Osteocyte (in vitro differentiated cells): ENCODE measurements around the gene RASD2. TPM values are rescaled to one million over a fixed set of nuclear protein-coding genes. Genes with fewer than 3 reads are reported as not detected.

Experiments
- DNase-seq: peaks from one replicate; pipeline ENCODE4 v3.0.0; 2021; ENCODE audit warnings: mixed read lengths; ENCODE audit not compliant: unreplicated experiment; ENCODE audit errors: extremely low spot score
- H3K27ac Mint-ChIP-seq: one replicate; pipeline ENCODE4 v1.8.0; 2021; ENCODE audit warnings: mild to moderate bottlenecking, mixed read lengths; ENCODE audit not compliant: unreplicated experiment
- H3K27me3 Mint-ChIP-seq: one replicate; pipeline ENCODE4 v1.8.0; 2021; ENCODE audit warnings: mixed read lengths; ENCODE audit not compliant: unreplicated experiment
- H3K36me3 Mint-ChIP-seq: one replicate; pipeline ENCODE4 v1.8.0; 2021; ENCODE audit warnings: mixed read lengths; ENCODE audit not compliant: unreplicated experiment
- H3K4me1 Mint-ChIP-seq: one replicate; pipeline ENCODE4 v1.8.0; 2021; ENCODE audit warnings: mixed read lengths; ENCODE audit not compliant: unreplicated experiment
- H3K4me3 Mint-ChIP-seq: one replicate; pipeline ENCODE4 v1.8.0; 2021; ENCODE audit warnings: mild to moderate bottlenecking, moderate library complexity, mixed read lengths; ENCODE audit not compliant: unreplicated experiment
- H3K9me3 Mint-ChIP-seq: one replicate; pipeline ENCODE4 v1.8.0; 2021; ENCODE audit warnings: mixed read lengths; ENCODE audit not compliant: unreplicated experiment
- total RNA-seq: library from RNA; stranded (reverse); gene quantifications from 2 replicates; pipeline ENCODE4 v1.2.1, GENCODE V29; 2021
- TF ChIP-seq, protein P1 (sequence below): fragments of 200-600 bp; sonication (generic); IDR thresholded peaks from 2 replicates; pipeline ENCODE4 v1.5.0; 2021; ENCODE audit warnings: antibody characterized with exemption, mild to moderate bottlenecking, moderate library complexity

Gene RASD2
- total RNA-seq, 1 donor from 2014 or later: not detected

DNA sequence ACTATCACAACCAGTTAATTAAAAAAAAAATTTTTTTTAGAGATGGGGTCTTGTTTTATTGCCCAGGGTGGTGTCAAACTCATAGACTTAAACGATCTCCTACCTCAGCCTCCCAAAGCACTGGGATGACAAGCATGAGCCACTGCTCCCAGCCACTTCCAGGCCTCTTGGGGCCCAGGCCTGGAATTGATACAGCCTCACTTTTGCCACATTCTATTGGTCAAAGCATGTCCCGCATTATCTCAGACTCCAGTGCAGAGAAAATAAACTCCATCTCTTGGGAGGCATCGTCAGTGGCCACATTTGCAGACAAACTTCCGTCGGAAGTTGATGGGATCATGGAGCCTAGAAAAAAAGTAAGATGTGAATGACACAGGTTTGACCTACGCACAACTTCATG is 9.4 kb upstream of the RASD2 start:
- no peak overlapping the region for H3K27ac Mint-ChIP-seq
- TF ChIP-seq, protein P1, sequence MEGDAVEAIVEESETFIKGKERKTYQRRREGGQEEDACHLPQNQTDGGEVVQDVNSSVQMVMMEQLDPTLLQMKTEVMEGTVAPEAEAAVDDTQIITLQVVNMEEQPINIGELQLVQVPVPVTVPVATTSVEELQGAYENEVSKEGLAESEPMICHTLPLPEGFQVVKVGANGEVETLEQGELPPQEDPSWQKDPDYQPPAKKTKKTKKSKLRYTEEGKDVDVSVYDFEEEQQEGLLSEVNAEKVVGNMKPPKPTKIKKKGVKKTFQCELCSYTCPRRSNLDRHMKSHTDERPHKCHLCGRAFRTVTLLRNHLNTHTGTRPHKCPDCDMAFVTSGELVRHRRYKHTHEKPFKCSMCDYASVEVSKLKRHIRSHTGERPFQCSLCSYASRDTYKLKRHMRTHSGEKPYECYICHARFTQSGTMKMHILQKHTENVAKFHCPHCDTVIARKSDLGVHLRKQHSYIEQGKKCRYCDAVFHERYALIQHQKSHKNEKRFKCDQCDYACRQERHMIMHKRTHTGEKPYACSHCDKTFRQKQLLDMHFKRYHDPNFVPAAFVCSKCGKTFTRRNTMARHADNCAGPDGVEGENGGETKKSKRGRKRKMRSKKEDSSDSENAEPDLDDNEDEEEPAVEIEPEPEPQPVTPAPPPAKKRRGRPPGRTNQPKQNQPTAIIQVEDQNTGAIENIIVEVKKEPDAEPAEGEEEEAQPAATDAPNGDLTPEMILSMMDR: no peak
- H3K36me3 Mint-ChIP-seq: no peaks in the 10 kb centered on the region
- no peak overlapping the region for H3K4me3 Mint-ChIP-seq
- no peaks in the 10 kb centered on the region for H3K4me1 Mint-ChIP-seq
- no peak for DNase-seq
- H3K9me3 Mint-ChIP-seq: peaks cover 8% of the 10 kb centered on the region
- H3K27me3 Mint-ChIP-seq: peaks cover 15% of the 10 kb centered on the region

DNA sequence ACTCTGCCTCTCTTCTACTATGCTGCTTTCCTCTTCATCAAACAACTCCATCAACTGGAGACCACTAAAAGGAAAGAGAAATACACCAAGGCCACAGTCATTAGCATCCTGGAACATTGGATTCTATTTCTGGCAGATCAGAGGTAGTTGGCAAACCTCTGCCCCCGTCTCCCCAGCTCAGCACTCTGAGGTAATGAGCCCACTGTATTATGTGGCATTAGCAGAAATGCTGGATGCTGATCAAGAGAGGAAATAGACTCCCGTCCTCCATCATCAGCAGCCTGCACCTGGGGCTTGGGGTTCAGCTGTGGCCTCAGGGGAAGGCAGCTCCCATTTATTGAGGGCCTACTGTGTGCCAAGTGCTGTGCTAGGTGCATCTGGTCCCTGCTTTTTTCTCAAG is 9.0 kb upstream of the RASD2 start:
- H3K27ac Mint-ChIP-seq: no peak overlapping the region
- H3K9me3 Mint-ChIP-seq: peaks cover 8% of the 10 kb centered on the region
- no peaks in the 10 kb centered on the region for H3K4me1 Mint-ChIP-seq
- H3K4me3 Mint-ChIP-seq: no peak overlapping the region
- H3K27me3 Mint-ChIP-seq: peaks cover 15% of the 10 kb centered on the region
- TF ChIP-seq, protein P1: no peak
- no peak for DNase-seq
- H3K36me3 Mint-ChIP-seq: no peaks in the 10 kb centered on the region

DNA sequence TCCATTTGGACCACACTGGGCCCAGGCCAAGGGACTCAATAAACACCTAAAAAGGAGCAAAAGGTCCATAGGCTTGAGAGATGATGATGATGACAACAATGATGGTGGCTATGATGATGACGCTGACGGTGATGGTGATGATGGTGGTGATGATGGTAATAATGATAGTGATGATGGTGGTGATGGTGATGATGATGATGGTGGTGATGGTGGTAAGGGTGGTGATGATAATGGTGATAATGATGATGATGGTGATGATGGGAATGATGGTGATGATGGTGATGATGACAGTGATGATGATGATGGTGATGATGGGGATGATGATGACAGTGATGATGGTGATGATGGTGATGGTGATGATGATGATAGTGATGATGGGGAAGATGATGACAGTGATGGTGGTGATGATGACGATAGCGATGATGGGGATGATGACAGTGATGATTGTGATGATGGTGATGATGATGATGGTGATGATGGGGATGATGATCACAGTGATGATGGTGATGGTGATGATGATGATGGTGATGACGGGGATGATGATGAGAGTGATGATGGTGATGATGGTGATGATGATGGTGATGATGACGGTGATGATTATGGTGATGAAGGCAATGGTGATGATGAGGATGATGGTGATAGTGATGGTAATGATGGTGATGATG is 7.1 kb upstream of the RASD2 start:
- Mint-ChIP-seq H3K9me3 (peaks cover 8% of the 10 kb centered on the region), H3K4me1 (no peaks in the 10 kb centered on the region), H3K27ac (no peak overlapping the region), H3K4me3 (no peak overlapping the region), H3K27me3 (peaks cover 13% of the 10 kb centered on the region), H3K36me3 (no peaks in the 10 kb centered on the region)
- TF ChIP-seq, protein P1: no peak
- no peak for DNase-seq

DNA sequence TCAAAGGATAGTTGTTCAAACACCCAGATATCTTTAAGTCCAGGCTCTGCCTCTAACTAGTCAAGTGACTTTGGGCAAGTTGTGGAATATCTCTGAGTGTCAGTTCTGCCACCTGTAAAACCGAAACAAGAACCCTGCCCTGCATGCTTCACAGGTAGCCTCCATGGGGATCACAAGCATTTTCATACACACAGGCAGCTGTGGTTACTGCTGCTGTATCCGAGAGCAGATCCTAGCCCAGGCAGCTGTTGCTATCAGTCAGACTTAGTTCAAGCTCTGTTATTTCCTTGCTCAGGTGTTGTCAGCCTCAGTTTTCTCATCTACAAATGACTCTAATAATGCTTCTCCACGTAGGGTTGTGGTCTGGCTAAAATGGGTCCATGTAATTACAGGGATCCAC is 6.5 kb upstream of the RASD2 start:
- TF ChIP-seq, protein P1: no peak
- no peak for DNase-seq
- no peak overlapping the region for H3K27ac Mint-ChIP-seq
- H3K9me3 Mint-ChIP-seq: peaks cover 7% of the 10 kb centered on the region
- peaks cover 19% of the 10 kb centered on the region for H3K27me3 Mint-ChIP-seq
- no peak overlapping the region for H3K4me3 Mint-ChIP-seq
- H3K4me1 Mint-ChIP-seq: no peaks in the 10 kb centered on the region
- no peaks in the 10 kb centered on the region for H3K36me3 Mint-ChIP-seq

- no peaks in the 10 kb centered on the region for H3K9me3 Mint-ChIP-seq
- H3K27me3 Mint-ChIP-seq: peaks cover 25% of the 10 kb centered on the region
- H3K27ac Mint-ChIP-seq: no peak overlapping the region
- no peak overlapping the region for H3K4me3 Mint-ChIP-seq
- no peaks in the 10 kb centered on the region for H3K36me3 Mint-ChIP-seq
- TF ChIP-seq, protein P1: no peak
- peaks cover 5% of the 10 kb centered on the region for H3K4me1 Mint-ChIP-seq
- no peak for DNase-seq
Measured at GRCh38 chr22:35537232-35537631, 3.4 kb upstream of the RASD2 start.
